ENCODE data around the gene DIS3L2.
A peak's percentile ranks its signal among the peaks of the same experiment; 100 is the strongest.
"Not testable (repeated sequence)": the region's sequence is repeated elsewhere in the genome, so short reads cannot be mapped to it uniquely, and the experiment has no call there.

The DIS3L2 gene

GRCh38 chr2:231933916-231934401, 27.6 kb upstream of the DIS3L2 start:
- no peak for DNase-seq
- TF ChIP-seq GATA1 (IDR thresholded peaks at IDR 0.05; ENCODE audit: low read depth, low read length) (no peak), POLR2A (IDR thresholded peaks at IDR 0.05; ENCODE audit: low read length) (no peak)

- no peak for TF ChIP-seq GATA1 (IDR thresholded peaks at IDR 0.05; ENCODE audit: low read depth, low read length)
- no peak for TF ChIP-seq POLR2A (IDR thresholded peaks at IDR 0.05; ENCODE audit: low read length)
- DNase-seq = no peak
Observed at GRCh38 chr2:231934441-231935206, 26.9 kb upstream of the DIS3L2 start.

- peak; percentile 20 to 39 for DNase-seq
- no peak for TF ChIP-seq GATA1 (IDR thresholded peaks at IDR 0.05; ENCODE audit: low read depth, low read length)
- no peak for TF ChIP-seq POLR2A (IDR thresholded peaks at IDR 0.05; ENCODE audit: low read length)
Observed at GRCh38 chr2:231935207-231935524, 26.3 kb upstream of the DIS3L2 start.

DNA sequence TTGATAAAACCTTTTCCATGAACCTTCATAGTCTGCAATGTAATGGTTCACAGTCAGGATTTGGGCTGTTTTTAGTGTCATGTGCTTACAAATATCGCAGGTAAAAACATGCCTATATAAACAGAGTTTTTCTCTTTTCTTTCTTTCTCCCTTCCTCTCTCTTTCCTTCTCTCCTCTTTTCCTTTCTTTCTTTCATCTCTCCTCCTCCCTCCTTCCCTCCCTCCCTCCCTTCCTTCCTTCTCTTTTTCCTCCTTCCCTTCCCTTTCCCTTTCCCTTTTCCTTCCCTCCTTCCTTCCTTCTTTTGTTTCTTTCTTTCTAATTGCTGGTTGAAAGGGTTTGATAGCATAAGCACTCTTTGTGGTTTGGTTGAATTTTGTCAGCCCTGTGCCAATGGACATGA, 25.7 kb upstream of the DIS3L2 start:
- TF ChIP-seq POLR2A (IDR thresholded peaks at IDR 0.05; ENCODE audit: low read length) = no peak
- TF ChIP-seq GATA1 (IDR thresholded peaks at IDR 0.05; ENCODE audit: low read depth, low read length) = no peak
- no peak for DNase-seq

GRCh38 chr2:231936491-231936890, 25.0 kb upstream of the DIS3L2 start:
- DNase-seq = no peak
- TF ChIP-seq POLR2A (IDR thresholded peaks at IDR 0.05; ENCODE audit: low read length) (no peak), GATA1 (IDR thresholded peaks at IDR 0.05; ENCODE audit: low read depth, low read length) (no peak)

DNA sequence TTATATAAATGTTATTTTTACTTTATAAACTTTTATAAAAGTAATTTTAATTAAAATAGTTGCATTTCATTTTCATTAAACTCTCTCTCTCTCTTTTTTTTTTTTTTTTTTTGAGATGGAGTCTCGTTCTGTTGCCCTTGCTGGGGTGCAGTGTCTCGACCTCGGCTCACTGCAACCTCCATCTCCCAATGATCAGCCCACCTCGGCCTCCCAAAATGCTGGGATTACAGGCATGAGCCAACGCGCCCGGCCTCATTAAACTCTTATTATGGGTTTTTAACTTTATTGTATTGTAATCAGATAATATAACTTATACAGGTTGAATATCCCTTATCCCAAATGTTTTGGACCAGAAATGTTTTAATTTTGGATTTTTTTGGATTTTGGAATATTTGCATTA, 24.5 kb upstream of the DIS3L2 start:
- no peak for DNase-seq
- TF ChIP-seq GATA1 (IDR thresholded peaks at IDR 0.05; ENCODE audit: low read depth, low read length) (no peak), POLR2A (IDR thresholded peaks at IDR 0.05; ENCODE audit: low read length) (no peak)

DNA sequence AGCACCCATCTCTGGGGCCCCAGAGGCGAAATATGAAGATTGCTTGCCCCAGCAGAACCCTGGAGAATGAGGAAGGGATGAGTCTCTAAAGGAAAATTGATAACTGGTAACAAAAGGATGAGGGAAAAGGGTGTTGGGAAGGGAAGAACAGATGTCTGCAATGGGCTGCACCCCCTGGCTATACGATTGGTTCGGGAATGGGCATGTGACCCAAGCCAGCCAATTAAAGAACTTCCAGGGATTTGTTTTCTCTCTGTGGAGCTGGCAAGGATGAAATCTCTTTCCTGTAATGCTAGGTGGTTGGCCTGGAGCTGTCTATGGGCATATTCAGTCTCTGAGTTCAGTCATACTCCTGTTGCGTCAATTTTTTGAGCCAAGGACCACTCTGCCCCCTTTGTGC, 22.5 kb upstream of the DIS3L2 start:
- no peak for DNase-seq
- TF ChIP-seq GATA1 (IDR thresholded peaks at IDR 0.05; ENCODE audit: low read depth, low read length) (no peak), POLR2A (IDR thresholded peaks at IDR 0.05; ENCODE audit: low read length) (no peak)

DNA sequence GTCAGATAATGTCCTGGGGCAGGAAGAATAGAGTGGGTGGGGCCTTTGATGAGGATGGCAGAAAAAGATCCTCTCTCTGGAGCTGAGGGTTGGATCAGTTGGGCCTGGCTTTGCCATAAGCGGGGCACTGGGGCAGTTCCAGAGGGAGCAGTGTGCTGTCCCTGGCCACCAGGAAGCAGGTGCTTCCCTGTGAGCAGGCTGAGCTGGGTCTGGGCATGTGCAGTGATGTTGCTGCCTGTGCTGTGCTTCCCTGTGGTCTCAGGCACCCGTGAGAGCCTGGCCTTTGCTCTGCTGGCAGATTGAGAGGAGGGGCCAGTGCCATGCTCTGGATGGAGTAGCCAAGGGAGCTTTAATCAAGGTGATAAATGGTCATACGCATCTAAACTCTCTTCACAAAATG, 20.7 kb upstream of the DIS3L2 start:
- TF ChIP-seq POLR2A (IDR thresholded peaks at IDR 0.05; ENCODE audit: low read length) (no peak), GATA1 (IDR thresholded peaks at IDR 0.05; ENCODE audit: low read depth, low read length) (no peak)
- DNase-seq = no peak

GRCh38 chr2:231941673-231942072, 19.8 kb upstream of the DIS3L2 start:
- TF ChIP-seq POLR2A (IDR thresholded peaks at IDR 0.05; ENCODE audit: low read length) = no peak
- TF ChIP-seq GATA1 (IDR thresholded peaks at IDR 0.05; ENCODE audit: low read depth, low read length) = no peak
- no peak for DNase-seq

GRCh38 chr2:231942180-231942579, 19.3 kb upstream of the DIS3L2 start:
- TF ChIP-seq GATA1 (IDR thresholded peaks at IDR 0.05; ENCODE audit: low read depth, low read length) (no peak), POLR2A (IDR thresholded peaks at IDR 0.05; ENCODE audit: low read length) (no peak)
- no peak for DNase-seq

DNA sequence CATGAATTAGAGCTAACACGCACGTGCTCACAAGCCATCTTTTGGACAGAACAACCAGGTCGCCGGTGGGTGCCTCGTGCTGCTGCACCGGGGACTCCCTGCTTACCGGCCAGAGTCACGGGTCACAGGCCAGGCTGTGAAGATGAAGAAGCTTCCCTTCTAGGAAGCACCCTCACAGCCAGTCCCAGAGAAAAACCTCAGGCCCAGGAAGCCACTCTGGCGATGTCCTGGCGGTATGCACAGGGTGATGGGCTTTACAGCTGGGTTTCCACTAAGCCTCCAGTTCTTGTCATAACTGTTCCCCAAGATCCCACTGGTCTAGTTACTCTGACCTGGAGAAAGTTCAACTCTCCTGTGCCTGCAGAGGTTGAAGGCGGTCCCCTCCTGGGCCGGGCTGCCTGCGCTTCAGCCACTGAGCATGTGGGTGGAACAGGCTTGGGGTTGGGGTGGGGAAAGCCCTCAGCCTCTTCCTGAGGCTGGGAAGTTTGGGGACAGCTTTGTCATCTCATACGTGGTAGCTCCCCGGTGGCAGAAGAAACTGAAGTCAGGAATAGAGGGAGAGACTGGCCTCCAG, 15.2 kb upstream of the DIS3L2 start:
- TF ChIP-seq POLR2A (IDR thresholded peaks at IDR 0.05; ENCODE audit: low read length) (no peak), GATA1 (IDR thresholded peaks at IDR 0.05; ENCODE audit: low read depth, low read length) (no peak)
- DNase-seq = no peak

- not testable (repeated sequence) for DNase-seq
Observed at GRCh38 chr2:231947112-231947511, 14.4 kb upstream of the DIS3L2 start.

- TF ChIP-seq POLR2A (IDR thresholded peaks at IDR 0.05; ENCODE audit: low read length) (no peak), GATA1 (IDR thresholded peaks at IDR 0.05; ENCODE audit: low read depth, low read length) (no peak)
- no peak for DNase-seq
Observed at GRCh38 chr2:231947694-231948093, 13.8 kb upstream of the DIS3L2 start.

- TF ChIP-seq GATA1 (IDR thresholded peaks at IDR 0.05; ENCODE audit: low read depth, low read length) (no peak), POLR2A (IDR thresholded peaks at IDR 0.05; ENCODE audit: low read length) (no peak)
- DNase-seq = no peak
Observed at GRCh38 chr2:231951452-231952035, 10.0 kb upstream of the DIS3L2 start.

Data from erythroblast (primary cell).